IMR-90 (cell line): Measurements from ENCODE around the gene PRPS1. TPM values are rescaled to one million over a fixed set of nuclear protein-coding genes. Genes with fewer than 3 reads are reported as not detected.
A peak's percentile ranks its signal among the peaks of the same experiment; 100 is the strongest.

Experiments used
- ATAC-seq: fragments of 200-7000 bp; cut with Tn5 transposase; 2 replicates; pipeline ENCODE4 v1.9.1; 2020; ENCODE audit warnings: low read depth, mild to moderate bottlenecking, moderate library complexity
- BruUV-seq: library from RNA; stranded (reverse); fragments of 400-500 nt; replicated peaks from 2 replicates; lab custom pipeline; 2021; lab: Mats Ljungman, UMichigan
- CTCF ChIA-PET: fragments of 300-600 bp; formaldehyde crosslinking; extraction: SDS; loops from one replicate; lab custom pipeline; 2021; ENCODE audit warnings: antibody characterized with exemption; lab: Yijun Ruan, JAX
- POLR2A ChIA-PET: fragments of 300-600 bp; sonication (Branson Sonifier 250); formaldehyde crosslinking; loops from one replicate; lab custom pipeline; 2022; ENCODE audit warnings: antibody characterized with exemption; ENCODE audit not compliant: unreplicated experiment; lab: Charles Lee
- DNase-seq: peaks from one replicate; pipeline ENCODE4 v3.0.0; 2013
- H2AFZ ChIP-seq: replicated peaks from 2 replicates; pipeline ENCODE3; 2013; ENCODE audit warnings: low read length, mild to moderate bottlenecking; ENCODE audit not compliant: poor library complexity
- H2AK5ac ChIP-seq: 2 replicates; pipeline ENCODE4 v1.6.1; 2013; ENCODE audit warnings: low read depth, low read length, inconsistent platforms
- H2AK9ac ChIP-seq: replicated peaks from 2 replicates; pipeline ENCODE3; 2013; ENCODE audit warnings: mild to moderate bottlenecking, low read depth, low read length, moderate library complexity; ENCODE audit not compliant: poor library complexity
- H2BK120ac ChIP-seq: 2 replicates; pipeline ENCODE4 v1.6.1; 2013; ENCODE audit warnings: low read depth, low read length, inconsistent platforms
- H2BK15ac ChIP-seq: 3 replicates; pipeline ENCODE4 v1.6.1; 2013; ENCODE audit warnings: low read depth, low read length, inconsistent platforms
- H2BK20ac ChIP-seq: 2 replicates; pipeline ENCODE4 v1.6.1; 2013; ENCODE audit warnings: low read depth, mild to moderate bottlenecking, inconsistent platforms, low read length, moderate library complexity
- H2BK5ac ChIP-seq: 2 replicates; pipeline ENCODE4 v1.6.1; 2013; ENCODE audit warnings: mild to moderate bottlenecking, low read depth, low read length, inconsistent platforms; ENCODE audit not compliant: poor library complexity, severe bottlenecking
- H3K14ac ChIP-seq: replicated peaks from 2 replicates; pipeline ENCODE4 v1.6.1; 2013; ENCODE audit warnings: low read depth, low read length, inconsistent platforms
- H3K18ac ChIP-seq: 2 replicates; pipeline ENCODE4 v1.6.1; 2013; ENCODE audit warnings: low read depth, low read length, control low read depth
- H3K23ac ChIP-seq: 2 replicates; pipeline ENCODE4 v1.6.1; 2013; ENCODE audit warnings: low read depth, low read length, inconsistent platforms
- H3K27ac ChIP-seq: 2 replicates; pipeline ENCODE4 v1.5.1; 2013; ENCODE audit warnings: mild to moderate bottlenecking, control low read depth, low read length; ENCODE audit not compliant: insufficient read depth
- H3K27me3 ChIP-seq: 2 replicates; pipeline ENCODE4 v1.6.1; 2013; ENCODE audit warnings: low read length; ENCODE audit not compliant: control insufficient read depth, insufficient read depth
- H3K36me3 ChIP-seq: 2 replicates; pipeline ENCODE4 v1.6.1; 2013; ENCODE audit warnings: low read length, mixed read lengths; ENCODE audit not compliant: control insufficient read depth, insufficient read depth
- H3K4ac ChIP-seq: 2 replicates; pipeline ENCODE4 v1.6.1; 2013; ENCODE audit warnings: low read depth, low read length, inconsistent platforms
- H3K4me1 ChIP-seq: 2 replicates; pipeline ENCODE4 v1.6.1; 2013; ENCODE audit warnings: low read length, mixed read lengths; ENCODE audit not compliant: control insufficient read depth, insufficient read depth
- H3K4me2 ChIP-seq: 2 replicates; pipeline ENCODE4 v1.6.1; 2013; ENCODE audit warnings: low read depth, mild to moderate bottlenecking, control low read depth, low read length, moderate library complexity
- H3K4me3 ChIP-seq: 2 replicates; pipeline ENCODE4 v1.5.1; 2013; ENCODE audit warnings: low read depth, mild to moderate bottlenecking, control low read depth, low read length, moderate library complexity; ENCODE audit not compliant: insufficient read depth
- H3K56ac ChIP-seq: 2 replicates; pipeline ENCODE4 v1.6.1; 2013; ENCODE audit warnings: low read length, inconsistent platforms; ENCODE audit not compliant: insufficient read depth; ENCODE audit errors: extremely low read depth
- H3K79me1 ChIP-seq, 2 experiments: 2 replicates each; pipeline ENCODE4 v1.6.1; 2013; ENCODE audit warnings: low read length in 2 of 2, inconsistent platforms in 1 of 2, low read depth in 1 of 2
- H3K9ac ChIP-seq: 2 replicates; pipeline ENCODE4 v1.6.1; 2013; ENCODE audit warnings: low read depth, low read length, control low read depth
- H3K9me1 ChIP-seq: 2 replicates; pipeline ENCODE4 v1.6.1; 2013; ENCODE audit warnings: low read length, inconsistent platforms; ENCODE audit not compliant: insufficient read depth
- H3K9me3 ChIP-seq: 2 replicates; pipeline ENCODE4 v1.6.1; 2013; ENCODE audit warnings: low read length; ENCODE audit not compliant: control insufficient read depth, insufficient read depth
- H4K20me1 ChIP-seq: 2 replicates; pipeline ENCODE4 v1.6.1; 2013; ENCODE audit warnings: low read length, inconsistent platforms; ENCODE audit not compliant: insufficient read depth
- H4K5ac ChIP-seq: 2 replicates; pipeline ENCODE4 v1.6.1; 2013; ENCODE audit warnings: mild to moderate bottlenecking, low read depth, low read length, control low read depth
- H4K8ac ChIP-seq, 2 experiments: 2 replicates each; pipeline ENCODE4 v1.6.1; 2013; ENCODE audit warnings: low read depth in 2 of 2, low read length in 2 of 2, control low read depth in 1 of 2, inconsistent platforms in 1 of 2
- H4K91ac ChIP-seq: 2 replicates; pipeline ENCODE4 v1.6.1; 2013; ENCODE audit warnings: low read depth, low read length, inconsistent platforms; ENCODE audit not compliant: insufficient read depth
- FOS ChIP-seq: fragments of 150-350 bp; IDR thresholded peaks from 2 replicates; pipeline ENCODE4 v1.6.1; 2016; ENCODE audit warnings: low read depth, low read length
- MAZ ChIP-seq: IDR thresholded peaks from 2 replicates; pipeline ENCODE4 v1.6.1; 2012; ENCODE audit warnings: low read depth, mild to moderate bottlenecking, low read length, improper control_type of control experiment, moderate library complexity, borderline replicate concordance
- NFE2L2 ChIP-seq: fragments of 150-350 bp; IDR thresholded peaks from 2 replicates; pipeline ENCODE4 v1.6.1; 2016; ENCODE audit warnings: low read depth, mild to moderate bottlenecking, low read length
- RAD21 ChIP-seq: IDR thresholded peaks from 2 replicates; pipeline ENCODE4 v1.6.1; 2012; ENCODE audit warnings: low read length, improper control_type of control experiment
- RCOR1 ChIP-seq: IDR thresholded peaks from 2 replicates; pipeline ENCODE4 v1.6.1; 2012; ENCODE audit warnings: mild to moderate bottlenecking, low read length, improper control_type of control experiment; ENCODE audit not compliant: insufficient replicate concordance
- WGBS, 2 experiments: methylation state at CpG; one replicate each; pipeline versions ENCODE4 v1.1.5 to v1.1.7; 2013; ENCODE audit warnings: missing lambda C conversion rate in 2 of 2; ENCODE audit not compliant: insufficient read length in 1 of 2; ENCODE audit errors: extremely low coverage in 2 of 2; 5-methylcytosine and 5-hydroxymethylcytosine counted together
- dilution Hi-C: fragments of 300-500 bp; cut with HindIII; formaldehyde crosslinking; loops from one replicate; pipeline ENCODE4 v1.14.3; 2018; ENCODE audit warnings: low sequenced_read_pairs; ENCODE audit not compliant: unreplicated experiment
- in situ Hi-C: fragments of 300-500 bp; cut with MboI; formaldehyde crosslinking; loops from 3 replicates; pipeline ENCODE4 v1.14.3; 2019; ENCODE audit warnings: low sequenced_read_pairs, inconsistent platforms, mixed read lengths
- intact Hi-C: fragments of 100-400 bp; cut with micrococcal nuclease; formaldehyde crosslinking; loops from 2 replicates; pipeline ENCODE4 v1.10.0; 2022
- polyA plus RNA-seq, 3 experiments: library from polyadenylated mRNA; depleted of rRNA; stranded (reverse); fragments of >200 nt; gene quantifications; 2 replicates each; pipeline ENCODE4 v1.2.3, GENCODE V29; 2012; ENCODE audit warnings: low replicate concordance in 1 of 3
- total RNA-seq: library from RNA; depleted of rRNA; stranded (reverse); fragments of >200 nt; gene quantifications from 2 replicates; pipeline ENCODE4 v1.2.3, GENCODE V29; 2012; rRNA removed

The PRPS1 gene
- total and polyA plus RNA-seq, 2 of the 4 experiments (the other 2 are of a cell fraction) = 118 to 137 TPM

- H3K27ac ChIP-seq = no peak overlapping the region
- no peak for DNase-seq
Measured at GRCh38 chrX:107700317-107700774, 72.0 kb downstream of the PRPS1 start.

More at GRCh38 chrX:107700317-107700774, 72.0 kb downstream of the PRPS1 start:
- Histone ChIP-seq H2BK5ac (no peak overlapping the region), H2BK15ac (no peak overlapping the region), H3K9me1 (no peaks in the 10 kb centered on the region), H3K79me1 (no peaks in the 10 kb centered on the region), H3K4me3 (no peak overlapping the region), H4K5ac (no peak overlapping the region), H3K4ac (no peak overlapping the region), H3K36me3 (no peaks in the 10 kb centered on the region), H3K56ac (no peak overlapping the region), H4K20me1 (no peaks in the 10 kb centered on the region), H3K9me3 (no peaks in the 10 kb centered on the region), H2AK9ac (no peak overlapping the region), H3K4me1 (no peaks in the 10 kb centered on the region), H3K27me3 (peaks cover 12% of the 10 kb centered on the region), H3K14ac (no peak overlapping the region), H2BK20ac (no peak overlapping the region), H4K91ac (no peak overlapping the region), H3K9ac (no peak overlapping the region), H3K4me2 (no peak overlapping the region), H3K18ac (no peak overlapping the region), H2AFZ (no peak overlapping the region), H2AK5ac (no peak overlapping the region), H2BK120ac (no peak overlapping the region), H3K23ac (no peak overlapping the region), H4K8ac (no peak overlapping the region)
- CTCF ChIA-PET = no interaction called here
- TF ChIP-seq RCOR1 = no peak
- no peak for TF ChIP-seq FOS
- no peak for TF ChIP-seq RAD21
- no peak for TF ChIP-seq MAZ
- TF ChIP-seq NFE2L2 = no peak
- WGBS, 2 experiments = 17% methylated on average over 1 of the region's 4 CpGs; no CpG with 5 or more reads in 1 of the 2 experiments
- in situ Hi-C loops = no loop called here
- peak; percentile 44; the same call in 1 of the 2 replicates for ATAC-seq
- intact Hi-C loops = no loop called here
- dilution Hi-C loops = no loop called here
- POLR2A ChIA-PET = no interaction called here
- BruUV-seq = no TSS peak

Other genes starting within 250 kb of the PRPS1 start
- under 0.01 TPM in 2 replicates for gene FRMPD3, start 178.9 kb upstream of the PRPS1 start, total RNA-seq
- 0.17 and 0.19 TPM in 2 replicates for gene FRMPD3, start 178.9 kb upstream of the PRPS1 start, polyA plus RNA-seq (2012; rRNA removed)
- 9.9 and 13.1 TPM in 2 replicates for gene TSC22D3, start 147.3 kb downstream of the PRPS1 start, total RNA-seq
- 14.0 and 14.5 TPM in 2 replicates for gene TSC22D3, start 147.3 kb downstream of the PRPS1 start, polyA plus RNA-seq (2012; rRNA removed)
- not detected in 2 replicates for gene NCBP2L, start 149.2 kb downstream of the PRPS1 start, total RNA-seq
- not detected in 2 replicates for gene NCBP2L, start 149.2 kb downstream of the PRPS1 start, polyA plus RNA-seq (2012; rRNA removed)
- 3.3 and 4.7 TPM in 2 replicates for gene MID2, start 197.4 kb downstream of the PRPS1 start, total RNA-seq
- 0.90 and 1.1 TPM in 2 replicates for gene MID2, start 197.4 kb downstream of the PRPS1 start, polyA plus RNA-seq (2012; rRNA removed)